PC-3 (cell line): ENCODE results near the gene NFE2L1.

Source experiments
- EZH2phosphoT487 ChIP-seq: fragments of 300-600 bp; sonication (generic); IDR thresholded peaks from 2 replicates; pipeline ENCODE4 v1.6.1; 2018; ENCODE audit warnings: mild to moderate bottlenecking, antibody characterized with exemption, low read length, borderline replicate concordance
- TF ChIP-seq, protein P1 (sequence below): fragments of 300-600 bp; sonication (generic); conservative IDR thresholded peaks from 2 replicates; pipeline ENCODE4 v1.5.1; 2017; ENCODE audit warnings: antibody characterized with exemption, low read depth, mild to moderate bottlenecking, low read length

- TF ChIP-seq, protein P1, sequence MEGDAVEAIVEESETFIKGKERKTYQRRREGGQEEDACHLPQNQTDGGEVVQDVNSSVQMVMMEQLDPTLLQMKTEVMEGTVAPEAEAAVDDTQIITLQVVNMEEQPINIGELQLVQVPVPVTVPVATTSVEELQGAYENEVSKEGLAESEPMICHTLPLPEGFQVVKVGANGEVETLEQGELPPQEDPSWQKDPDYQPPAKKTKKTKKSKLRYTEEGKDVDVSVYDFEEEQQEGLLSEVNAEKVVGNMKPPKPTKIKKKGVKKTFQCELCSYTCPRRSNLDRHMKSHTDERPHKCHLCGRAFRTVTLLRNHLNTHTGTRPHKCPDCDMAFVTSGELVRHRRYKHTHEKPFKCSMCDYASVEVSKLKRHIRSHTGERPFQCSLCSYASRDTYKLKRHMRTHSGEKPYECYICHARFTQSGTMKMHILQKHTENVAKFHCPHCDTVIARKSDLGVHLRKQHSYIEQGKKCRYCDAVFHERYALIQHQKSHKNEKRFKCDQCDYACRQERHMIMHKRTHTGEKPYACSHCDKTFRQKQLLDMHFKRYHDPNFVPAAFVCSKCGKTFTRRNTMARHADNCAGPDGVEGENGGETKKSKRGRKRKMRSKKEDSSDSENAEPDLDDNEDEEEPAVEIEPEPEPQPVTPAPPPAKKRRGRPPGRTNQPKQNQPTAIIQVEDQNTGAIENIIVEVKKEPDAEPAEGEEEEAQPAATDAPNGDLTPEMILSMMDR = no peak
- TF ChIP-seq EZH2phosphoT487 = no peak
Observed at GRCh38 chr17:48107137-48108055, 59.2 kb downstream of the NFE2L1 start, which contains the start of gene SNX11.
